Measurements from ENCODE around the gene CDH18. TPM values are rescaled to one million over a fixed set of nuclear protein-coding genes. Genes with fewer than 3 reads are reported as not detected.

The CDH18 gene
- total and polyA plus RNA-seq, 2 of the 4 experiments (the other 2 are of a cell fraction), result 0.24 to 1.1 TPM

DNA sequence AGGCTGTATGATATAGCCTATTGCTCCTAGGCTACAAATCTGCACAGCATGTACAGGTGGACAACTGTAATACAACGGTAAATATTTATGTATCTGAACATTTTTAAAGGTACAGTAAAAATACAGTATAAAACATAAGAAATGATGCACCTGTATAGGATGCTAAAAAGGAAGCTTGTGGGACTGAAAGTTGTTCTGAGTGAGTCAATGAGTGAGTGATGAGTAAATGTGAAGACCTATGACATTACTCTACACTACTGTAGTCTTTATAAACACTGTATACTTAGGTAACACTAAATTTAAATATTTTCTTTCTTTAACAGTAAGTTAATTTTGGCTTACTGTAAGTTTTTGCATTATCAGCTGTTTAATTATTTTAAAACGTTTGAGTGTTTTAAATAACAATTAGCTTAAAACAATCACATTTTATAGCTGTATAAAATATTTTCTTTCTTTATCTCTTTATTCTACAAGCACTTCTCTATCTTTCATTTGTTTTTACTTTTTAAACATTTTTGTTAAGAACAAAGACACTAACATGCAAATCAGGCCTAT lies 28.1 kb downstream of the CDH18 start:
- no peak for ATAC-seq (ENCODE audit: low read depth)
- Histone ChIP-seq H3K36me3 (ENCODE audit: control insufficient read depth, insufficient read depth, low read length) (no peaks in the 10 kb centered on the region), H2BK120ac (ENCODE audit: low read depth, low read length) (no peak overlapping the region), H3K4me1 (ENCODE audit: control insufficient read depth, insufficient read depth, low read length) (no peaks in the 10 kb centered on the region), H3K4me2 (ENCODE audit: low read depth, low read length) (no peak overlapping the region), H3K9me3 (ENCODE audit: control insufficient read depth, insufficient read depth, low read length) (no peaks in the 10 kb centered on the region), H3K18ac (ENCODE audit: low read depth, low read length) (no peak overlapping the region), H2BK15ac (ENCODE audit: low read depth, low read length) (no peak overlapping the region), H2BK20ac (ENCODE audit: low read depth, low read length) (no peak overlapping the region), H3K4me3 (ENCODE audit: insufficient read depth, low read depth, low read length) (no peak overlapping the region), H3K9me1 (ENCODE audit: insufficient read depth, low read length) (no peaks in the 10 kb centered on the region), H3K9ac (ENCODE audit: low read depth, low read length) (no peak overlapping the region), H4K20me1 (ENCODE audit: insufficient read depth, low read length) (no peaks in the 10 kb centered on the region), H2AK9ac (replicated peaks; ENCODE audit: low read depth, low read length, poor library complexity) (no peak overlapping the region), H2AK5ac (ENCODE audit: low read depth, low read length) (no peak overlapping the region), H2AFZ (replicated peaks; ENCODE audit: low read length, poor library complexity) (no peak overlapping the region), H2BK5ac (ENCODE audit: low read depth, low read length, poor library complexity, severe bottlenecking) (no peak overlapping the region), H3K79me1 (ENCODE audit: low read depth in 1 of 2, low read length in 2 of 2) (no peaks in the 10 kb centered on the region), H4K91ac (ENCODE audit: insufficient read depth, low read depth, low read length) (no peak overlapping the region), H4K5ac (ENCODE audit: low read depth, low read length) (no peak overlapping the region), H3K27ac (ENCODE audit: insufficient read depth, low read length) (no peak overlapping the region), H4K8ac (ENCODE audit: low read depth in 2 of 2, low read length in 2 of 2) (no peak overlapping the region), H3K14ac (replicated peaks; ENCODE audit: low read depth, low read length) (no peak overlapping the region), H3K4ac (ENCODE audit: low read depth, low read length) (no peak overlapping the region), H3K27me3 (ENCODE audit: control insufficient read depth, insufficient read depth, low read length) (no peaks in the 10 kb centered on the region), H3K23ac (ENCODE audit: low read depth, low read length) (no peak overlapping the region), H3K56ac (ENCODE audit: extremely low read depth, insufficient read depth, low read length) (no peak overlapping the region)
- CTCF ChIA-PET, result no interaction called here
- TF ChIP-seq MAZ (IDR thresholded peaks at IDR 0.05; ENCODE audit: borderline replicate concordance, low read depth, low read length) (no peak), MAFK (IDR thresholded peaks at IDR 0.05; ENCODE audit: low read depth, low read length) (peak; percentile 33; the same call in 1 of the 2 replicates)
- in situ Hi-C loops (cut with MboI; ENCODE audit: low sequenced_read_pairs) (no loop called here), dilution Hi-C loops (cut with HindIII; ENCODE audit: low sequenced_read_pairs, unreplicated experiment) (no loop called here), intact Hi-C loops (cut with micrococcal nuclease) (no loop called here)
- WGBS, 2 experiments (ENCODE audit: extremely low coverage in 2 of 2, insufficient read length in 1 of 2), result no CpG with 5 or more reads among the region's 2 CpGs
- POLR2A ChIA-PET (ENCODE audit: unreplicated experiment), result no interaction called here
- no TSS peak for BruUV-seq (replicated peaks)
- DNase-seq, result no peak
